Measurements from ENCODE around the gene HAO2. TPM values are rescaled to one million over a fixed set of nuclear protein-coding genes. Genes with fewer than 3 reads are reported as not detected.
"Not testable (repeated sequence)": the region's sequence is repeated elsewhere in the genome, so short reads cannot be mapped to it uniquely, and the experiment has no call there.

Gene HAO2
- total and polyA plus RNA-seq, 7 donors: not detected

GRCh38 chr1:119372503-119373086 is 4.0 kb downstream of the HAO2 start:
- ATAC-seq: no peak
- Histone ChIP-seq H3K27me3 (ENCODE audit: insufficient read depth in 3 of 3, low read length in 2 of 3) (no peaks in the 10 kb centered on the region), H3K36me3 (ENCODE audit: insufficient read depth in 1 of 2, low read depth in 1 of 2) (no peaks in the 10 kb centered on the region), H3K9me3 (no peaks in the 10 kb centered on the region), H3K4me3 (no peak overlapping the region), H3K4me1 (no peaks in the 10 kb centered on the region), H3K27ac (no peak overlapping the region)
- DNase-seq: no peak
- 34 to 41% (median 38%) methylated on average over 6 of the region's 6 CpGs for WGBS, 3 donors
- TF ChIP-seq, protein P1, sequence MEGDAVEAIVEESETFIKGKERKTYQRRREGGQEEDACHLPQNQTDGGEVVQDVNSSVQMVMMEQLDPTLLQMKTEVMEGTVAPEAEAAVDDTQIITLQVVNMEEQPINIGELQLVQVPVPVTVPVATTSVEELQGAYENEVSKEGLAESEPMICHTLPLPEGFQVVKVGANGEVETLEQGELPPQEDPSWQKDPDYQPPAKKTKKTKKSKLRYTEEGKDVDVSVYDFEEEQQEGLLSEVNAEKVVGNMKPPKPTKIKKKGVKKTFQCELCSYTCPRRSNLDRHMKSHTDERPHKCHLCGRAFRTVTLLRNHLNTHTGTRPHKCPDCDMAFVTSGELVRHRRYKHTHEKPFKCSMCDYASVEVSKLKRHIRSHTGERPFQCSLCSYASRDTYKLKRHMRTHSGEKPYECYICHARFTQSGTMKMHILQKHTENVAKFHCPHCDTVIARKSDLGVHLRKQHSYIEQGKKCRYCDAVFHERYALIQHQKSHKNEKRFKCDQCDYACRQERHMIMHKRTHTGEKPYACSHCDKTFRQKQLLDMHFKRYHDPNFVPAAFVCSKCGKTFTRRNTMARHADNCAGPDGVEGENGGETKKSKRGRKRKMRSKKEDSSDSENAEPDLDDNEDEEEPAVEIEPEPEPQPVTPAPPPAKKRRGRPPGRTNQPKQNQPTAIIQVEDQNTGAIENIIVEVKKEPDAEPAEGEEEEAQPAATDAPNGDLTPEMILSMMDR (IDR thresholded peaks at IDR 0.05): no peak
- intact Hi-C loops (cut with DNase I): no loop called here

DNA sequence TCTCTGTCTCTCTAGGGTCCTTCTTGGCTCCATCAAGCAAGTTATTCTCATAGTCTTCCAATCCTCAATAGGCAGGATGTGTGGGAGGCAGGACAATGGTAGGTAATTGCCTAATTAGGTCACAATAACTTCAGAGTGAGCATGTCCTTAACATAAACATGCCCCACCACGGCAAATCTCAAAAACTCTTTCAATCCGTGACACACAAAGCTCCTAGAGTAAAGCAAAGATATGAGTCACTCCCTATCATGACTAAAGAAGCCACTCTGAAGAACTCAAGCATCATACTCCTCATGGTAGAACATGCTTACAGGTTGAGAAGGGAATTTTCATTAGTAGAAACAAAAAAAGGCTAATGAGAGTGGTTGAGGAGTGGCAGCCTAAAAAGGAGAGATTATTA is 4.9 kb downstream of the HAO2 start:
- TF ChIP-seq, protein P1 (IDR thresholded peaks at IDR 0.05): no peak
- DNase-seq (no peak), ATAC-seq (no peak)
- Histone ChIP-seq H3K27me3 (ENCODE audit: insufficient read depth in 3 of 3, low read length in 2 of 3) (no peaks in the 10 kb centered on the region), H3K36me3 (ENCODE audit: insufficient read depth in 1 of 2, low read depth in 1 of 2) (no peaks in the 10 kb centered on the region), H3K9me3 (no peaks in the 10 kb centered on the region), H3K4me3 (no peak overlapping the region), H3K4me1 (no peaks in the 10 kb centered on the region), H3K27ac (no peak overlapping the region)
- intact Hi-C loops (cut with DNase I): no loop called here
- WGBS, 3 donors: 51 to 55% (median 52%) methylated on average over 2 of the region's 2 CpGs

DNA sequence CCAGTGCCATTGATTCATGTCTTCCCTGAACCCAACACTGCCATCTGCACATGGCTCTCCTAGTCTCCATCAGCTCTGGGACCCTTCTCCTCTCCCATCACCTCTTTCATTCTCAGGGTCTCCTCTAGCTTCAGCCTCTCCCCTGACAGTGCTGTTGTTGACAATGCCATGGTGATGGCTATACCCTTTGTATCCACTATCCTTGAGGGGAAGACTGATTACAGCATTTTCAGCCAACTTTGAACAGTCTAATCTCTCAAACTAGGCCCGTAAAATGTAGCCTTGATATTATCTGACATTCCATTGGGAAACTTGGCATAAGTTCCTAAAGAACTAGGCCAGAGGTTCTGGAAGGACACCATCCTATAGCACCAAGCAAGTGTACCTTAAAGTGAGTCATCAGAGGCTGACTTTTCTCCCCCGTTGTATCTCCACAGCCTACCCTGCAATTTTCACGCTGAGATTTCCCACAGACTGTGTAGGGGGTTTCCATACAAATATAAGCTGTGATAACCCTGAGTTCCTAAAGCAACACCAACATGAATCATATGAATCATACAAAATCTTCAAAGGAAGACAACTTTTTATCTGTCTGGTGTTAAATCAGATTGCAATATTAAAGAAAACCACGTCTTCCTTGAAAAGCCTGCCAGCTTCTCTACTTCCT is 5.8 kb downstream of the HAO2 start:
- H3K27ac ChIP-seq: no peak overlapping the region
- TF ChIP-seq, protein P1 (IDR thresholded peaks at IDR 0.05): no peak
- no peaks in the 10 kb centered on the region for H3K36me3 ChIP-seq (ENCODE audit: insufficient read depth in 1 of 2, low read depth in 1 of 2)
- no peaks in the 10 kb centered on the region for H3K9me3 ChIP-seq
- DNase-seq: no peak
- no peak overlapping the region for H3K4me3 ChIP-seq
- WGBS, 3 donors: 48 to 55% (median 54%) methylated on average over 4 of the region's 4 CpGs
- ATAC-seq: no peak
- no peaks in the 10 kb centered on the region for H3K4me1 ChIP-seq
- intact Hi-C loops (cut with DNase I): no loop called here
- H3K27me3 ChIP-seq (ENCODE audit: insufficient read depth in 3 of 3, low read length in 2 of 3): no peaks in the 10 kb centered on the region

- Histone ChIP-seq H3K9me3 (no peaks in the 10 kb centered on the region), H3K36me3 (ENCODE audit: insufficient read depth in 1 of 2, low read depth in 1 of 2) (no peaks in the 10 kb centered on the region), H3K27me3 (ENCODE audit: insufficient read depth in 3 of 3, low read length in 2 of 3) (no peaks in the 10 kb centered on the region), H3K4me3 (no peak overlapping the region), H3K27ac (no peak overlapping the region), H3K4me1 (no peaks in the 10 kb centered on the region)
- 87 to 93% (median 93%) methylated on average over 1 of the region's 1 CpG for WGBS, 3 donors
- ATAC-seq (no peak), DNase-seq (no peak)
- TF ChIP-seq, protein P1 (IDR thresholded peaks at IDR 0.05): no peak
- intact Hi-C loops (cut with DNase I): no loop called here
These were observed 6.8 kb downstream of the HAO2 start for GRCh38 chr1:119375366-119375765.

DNA sequence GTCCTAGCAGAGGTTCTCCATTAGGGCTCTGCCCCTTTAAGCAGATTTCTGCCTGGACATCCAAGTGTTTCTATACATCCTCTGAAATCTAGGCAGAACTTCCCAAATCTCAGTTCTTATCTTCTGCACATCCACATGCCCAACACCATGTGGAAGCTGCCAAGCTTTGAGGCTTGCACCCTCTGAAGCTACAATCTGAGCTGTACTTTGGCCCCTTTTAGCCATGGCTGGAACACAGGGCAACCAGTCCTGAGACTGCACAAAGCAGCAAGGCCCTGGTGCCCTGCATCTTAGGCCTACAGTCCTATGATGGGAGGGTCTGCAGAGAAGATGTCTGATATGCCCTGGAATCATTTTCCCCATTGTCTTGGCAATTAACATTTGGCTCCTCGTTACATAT is 8.0 kb downstream of the HAO2 start:
- Histone ChIP-seq H3K4me1 (no peaks in the 10 kb centered on the region), H3K4me3 (no peak overlapping the region), H3K27ac (no peak overlapping the region), H3K36me3 (ENCODE audit: insufficient read depth in 1 of 2, low read depth in 1 of 2) (no peaks in the 10 kb centered on the region), H3K9me3 (no peaks in the 10 kb centered on the region), H3K27me3 (ENCODE audit: insufficient read depth in 3 of 3, low read length in 2 of 3) (no peaks in the 10 kb centered on the region)
- ATAC-seq (no peak), DNase-seq (no peak)
- 87 to 91% (median 90%) methylated on average over 1 of the region's 1 CpG for WGBS, 3 donors
- TF ChIP-seq, protein P1 (IDR thresholded peaks at IDR 0.05): no peak
- intact Hi-C loops (cut with DNase I): no loop called here

DNA sequence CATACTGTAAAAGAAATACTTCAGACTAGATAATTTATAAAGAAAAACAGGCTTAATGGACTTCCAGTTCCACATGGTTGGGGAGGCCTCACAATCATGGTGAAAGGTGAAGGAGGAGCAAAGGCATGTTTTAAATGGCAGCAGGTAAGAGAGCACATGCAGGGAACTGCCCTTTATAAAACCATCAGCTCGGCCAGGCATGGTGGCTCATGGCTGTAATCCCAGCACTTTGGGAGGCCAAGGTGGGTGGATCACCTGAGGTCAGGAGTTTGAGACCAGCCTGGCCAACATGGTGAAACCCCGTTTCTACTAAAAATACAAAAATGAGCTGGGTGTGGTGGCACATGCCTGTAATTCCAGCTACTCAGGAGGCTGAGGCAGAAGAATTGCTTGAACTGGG is 9.0 kb downstream of the HAO2 start:
- DNase-seq; H3K9me3 ChIP-seq; H3K27me3 ChIP-seq (ENCODE audit: insufficient read depth in 3 of 3, low read length in 2 of 3); H3K4me3 ChIP-seq; H3K27ac ChIP-seq; H3K4me1 ChIP-seq; H3K36me3 ChIP-seq (ENCODE audit: insufficient read depth in 1 of 2, low read depth in 1 of 2); intact Hi-C loops (cut with DNase I); ATAC-seq: not testable (repeated sequence)
- WGBS, 3 donors: 82 to 98% (median 88%) methylated on average over 2 of the region's 2 CpGs

All from psoas muscle (tissue), 8 donors.